ENCODE data around the gene HECA. TPM values are rescaled to one million over a fixed set of nuclear protein-coding genes. Genes with fewer than 3 reads are reported as not detected.

Gene HECA
- total RNA-seq, 2 donors from 2014 or later: 5.6 to 6.0 TPM

DNA sequence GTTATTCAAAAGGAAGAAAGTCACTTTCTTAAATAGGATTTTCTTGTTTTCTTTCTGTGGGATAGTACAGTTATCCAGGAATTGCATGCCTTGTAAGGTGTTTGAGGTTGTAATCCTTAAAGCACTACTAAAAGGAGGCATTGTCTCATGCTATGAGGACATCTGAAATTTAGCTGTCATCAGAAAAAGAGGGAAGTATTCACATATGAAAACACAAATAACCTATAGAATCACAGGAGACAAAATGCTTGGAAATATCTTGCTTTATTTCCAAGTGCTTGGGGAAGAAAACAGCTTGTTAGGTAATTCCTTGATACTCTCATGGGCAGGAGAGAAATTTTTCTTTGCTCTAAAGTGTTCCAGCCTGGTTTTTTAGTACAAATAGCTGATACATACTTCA lies 40.1 kb downstream of the HECA start:
- no peaks in the 10 kb centered on the region for H3K9me3 Mint-ChIP-seq
- no peak for DNase-seq
- Histone ChIP-seq H3K36me3 (ENCODE audit: control insufficient read depth, insufficient read depth, low read length) (no peaks in the 10 kb centered on the region), H3K9me3 (ENCODE audit: control insufficient read depth, low read length) (no peaks in the 10 kb centered on the region), H3K4me3 (ENCODE audit: low read length) (no peak overlapping the region), H3K9ac (ENCODE audit: extremely low read depth, low read length, poor library complexity, severe bottlenecking) (no peak overlapping the region), H3K27me3 (ENCODE audit: control insufficient read depth, insufficient read depth, low read length, poor library complexity, severe bottlenecking) (no peaks in the 10 kb centered on the region), H3K27ac (ENCODE audit: low read depth, low read length) (no peak overlapping the region), H3K4me1 (ENCODE audit: control insufficient read depth, insufficient read depth, low read length) (no peaks in the 10 kb centered on the region)
- TF ChIP-seq, protein P1, sequence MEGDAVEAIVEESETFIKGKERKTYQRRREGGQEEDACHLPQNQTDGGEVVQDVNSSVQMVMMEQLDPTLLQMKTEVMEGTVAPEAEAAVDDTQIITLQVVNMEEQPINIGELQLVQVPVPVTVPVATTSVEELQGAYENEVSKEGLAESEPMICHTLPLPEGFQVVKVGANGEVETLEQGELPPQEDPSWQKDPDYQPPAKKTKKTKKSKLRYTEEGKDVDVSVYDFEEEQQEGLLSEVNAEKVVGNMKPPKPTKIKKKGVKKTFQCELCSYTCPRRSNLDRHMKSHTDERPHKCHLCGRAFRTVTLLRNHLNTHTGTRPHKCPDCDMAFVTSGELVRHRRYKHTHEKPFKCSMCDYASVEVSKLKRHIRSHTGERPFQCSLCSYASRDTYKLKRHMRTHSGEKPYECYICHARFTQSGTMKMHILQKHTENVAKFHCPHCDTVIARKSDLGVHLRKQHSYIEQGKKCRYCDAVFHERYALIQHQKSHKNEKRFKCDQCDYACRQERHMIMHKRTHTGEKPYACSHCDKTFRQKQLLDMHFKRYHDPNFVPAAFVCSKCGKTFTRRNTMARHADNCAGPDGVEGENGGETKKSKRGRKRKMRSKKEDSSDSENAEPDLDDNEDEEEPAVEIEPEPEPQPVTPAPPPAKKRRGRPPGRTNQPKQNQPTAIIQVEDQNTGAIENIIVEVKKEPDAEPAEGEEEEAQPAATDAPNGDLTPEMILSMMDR (conservative IDR thresholded peaks at IDR 0.05): no peak
- no peak overlapping the region for H3K4me3 Mint-ChIP-seq
- no peak overlapping the region for H3K27ac Mint-ChIP-seq
- H3K27me3 Mint-ChIP-seq (ENCODE audit: insufficient read depth): no peaks in the 10 kb centered on the region
- H3K36me3 Mint-ChIP-seq (ENCODE audit: low read depth): peaks cover 5% of the 10 kb centered on the region
- no peaks in the 10 kb centered on the region for H3K4me1 Mint-ChIP-seq

DNA sequence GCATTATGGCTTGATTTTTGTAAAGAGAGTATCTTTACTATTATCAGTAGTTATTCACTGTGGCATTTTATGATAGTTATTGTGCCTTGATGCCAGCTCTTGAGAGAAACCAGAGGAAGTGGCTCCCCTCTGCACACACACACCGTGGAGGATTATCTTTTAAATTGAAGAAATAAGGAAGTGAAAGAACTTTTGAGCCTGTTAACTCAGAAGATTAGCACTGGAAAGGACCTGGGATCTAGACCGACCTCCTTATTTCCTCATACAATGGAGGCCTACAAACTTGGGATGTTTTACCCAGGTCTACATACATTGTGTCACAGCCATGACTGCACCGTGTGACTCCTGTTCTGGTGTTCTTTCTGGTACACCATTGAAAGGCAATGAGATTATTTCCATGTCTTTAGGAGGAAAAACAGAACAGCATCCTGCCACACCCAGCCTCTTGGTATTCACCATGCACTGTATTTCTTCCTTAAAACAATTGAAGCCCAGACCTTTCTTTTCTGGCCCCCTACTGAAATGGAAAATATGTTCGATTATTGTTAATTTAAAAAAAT lies 40.6 kb downstream of the HECA start:
- TF ChIP-seq, protein P1 (conservative IDR thresholded peaks at IDR 0.05): no peak
- Mint-ChIP-seq H3K4me1 (no peaks in the 10 kb centered on the region), H3K27me3 (ENCODE audit: insufficient read depth) (no peaks in the 10 kb centered on the region), H3K4me3 (no peak overlapping the region), H3K9me3 (no peaks in the 10 kb centered on the region), H3K27ac (no peak overlapping the region), H3K36me3 (ENCODE audit: low read depth) (peaks cover 5% of the 10 kb centered on the region)
- no peak for DNase-seq
- H3K36me3 ChIP-seq (ENCODE audit: control insufficient read depth, insufficient read depth, low read length): no peaks in the 10 kb centered on the region
- H3K9me3 ChIP-seq (ENCODE audit: control insufficient read depth, low read length): no peaks in the 10 kb centered on the region
- H3K9ac ChIP-seq (ENCODE audit: extremely low read depth, low read length, poor library complexity, severe bottlenecking): no peak overlapping the region
- no peak overlapping the region for H3K27ac ChIP-seq (ENCODE audit: low read depth, low read length)
- H3K4me1 ChIP-seq (ENCODE audit: control insufficient read depth, insufficient read depth, low read length): no peaks in the 10 kb centered on the region
- H3K27me3 ChIP-seq (ENCODE audit: control insufficient read depth, insufficient read depth, low read length, poor library complexity, severe bottlenecking): no peaks in the 10 kb centered on the region
- 82 to 97% methylated on average over 3 to 4 of the region's 4 CpGs for WGBS, 2 experiments (ENCODE audit: insufficient coverage in 1 of 2, insufficient read length in 1 of 2)
- H3K4me3 ChIP-seq (ENCODE audit: low read length): no peak overlapping the region

DNA sequence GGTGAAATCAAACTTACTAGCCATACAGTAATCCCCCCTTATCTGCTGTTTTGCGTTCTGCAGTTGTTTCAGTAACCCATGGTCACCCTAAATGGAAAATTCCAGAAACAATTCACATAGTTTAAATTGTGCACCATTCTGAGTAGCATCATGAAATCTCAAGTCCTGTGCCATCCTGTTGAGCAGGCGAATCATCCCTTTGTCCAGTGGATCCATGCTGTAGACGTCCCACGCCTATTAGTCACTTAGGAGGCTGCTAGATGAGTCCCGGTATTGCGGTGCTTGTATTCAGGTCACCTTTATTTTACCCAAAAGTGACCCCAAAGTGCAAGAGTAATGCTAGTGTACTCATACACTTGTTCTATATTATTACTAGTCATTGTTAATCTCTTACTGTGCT lies 46.4 kb downstream of the HECA start:
- no peaks in the 10 kb centered on the region for H3K36me3 ChIP-seq (ENCODE audit: control insufficient read depth, insufficient read depth, low read length)
- H3K27ac ChIP-seq (ENCODE audit: low read depth, low read length): no peak overlapping the region
- peaks cover 5% of the 10 kb centered on the region for H3K36me3 Mint-ChIP-seq (ENCODE audit: low read depth)
- no peak for DNase-seq
- no peak overlapping the region for H3K9ac ChIP-seq (ENCODE audit: extremely low read depth, low read length, poor library complexity, severe bottlenecking)
- no peaks in the 10 kb centered on the region for H3K4me1 ChIP-seq (ENCODE audit: control insufficient read depth, insufficient read depth, low read length)
- H3K4me1 Mint-ChIP-seq: no peaks in the 10 kb centered on the region
- 92% methylated on average over 4 to 6 of the region's 6 CpGs for WGBS, 2 experiments (ENCODE audit: insufficient coverage in 1 of 2, insufficient read length in 1 of 2)
- no peak overlapping the region for H3K4me3 Mint-ChIP-seq
- no peaks in the 10 kb centered on the region for H3K27me3 ChIP-seq (ENCODE audit: control insufficient read depth, insufficient read depth, low read length, poor library complexity, severe bottlenecking)
- no peak overlapping the region for H3K27ac Mint-ChIP-seq
- no peak overlapping the region for H3K4me3 ChIP-seq (ENCODE audit: low read length)
- no peaks in the 10 kb centered on the region for H3K9me3 Mint-ChIP-seq
- H3K27me3 Mint-ChIP-seq (ENCODE audit: insufficient read depth): no peaks in the 10 kb centered on the region
- no peaks in the 10 kb centered on the region for H3K9me3 ChIP-seq (ENCODE audit: control insufficient read depth, low read length)
- TF ChIP-seq, protein P1 (conservative IDR thresholded peaks at IDR 0.05): no peak
